IMR-90 (cell line): Measurements from ENCODE around the gene GFOD2. TPM values are rescaled to one million over a fixed set of nuclear protein-coding genes. Genes with fewer than 3 reads are reported as not detected.

ENCODE experiments used
- ATAC-seq: fragments of 200-7000 bp; cut with Tn5 transposase; 2 replicates; pipeline ENCODE4 v1.9.1; 2020; ENCODE audit warnings: low read depth, mild to moderate bottlenecking, moderate library complexity
- BruUV-seq: library from RNA; stranded (reverse); fragments of 400-500 nt; replicated peaks from 2 replicates; lab custom pipeline; 2021; lab: Mats Ljungman, UMichigan
- CTCF ChIA-PET: fragments of 300-600 bp; formaldehyde crosslinking; extraction: SDS; loops from one replicate; lab custom pipeline; 2021; ENCODE audit warnings: antibody characterized with exemption; lab: Yijun Ruan, JAX
- POLR2A ChIA-PET: fragments of 300-600 bp; sonication (Branson Sonifier 250); formaldehyde crosslinking; loops from one replicate; lab custom pipeline; 2022; ENCODE audit warnings: antibody characterized with exemption; ENCODE audit not compliant: unreplicated experiment; lab: Charles Lee
- DNase-seq: peaks from one replicate; pipeline ENCODE4 v3.0.0; 2013
- H2AFZ ChIP-seq: replicated peaks from 2 replicates; pipeline ENCODE3; 2013; ENCODE audit warnings: low read length, mild to moderate bottlenecking; ENCODE audit not compliant: poor library complexity
- H2AK5ac ChIP-seq: 2 replicates; pipeline ENCODE4 v1.6.1; 2013; ENCODE audit warnings: low read depth, low read length, inconsistent platforms
- H2AK9ac ChIP-seq: replicated peaks from 2 replicates; pipeline ENCODE3; 2013; ENCODE audit warnings: mild to moderate bottlenecking, low read depth, low read length, moderate library complexity; ENCODE audit not compliant: poor library complexity
- H2BK120ac ChIP-seq: 2 replicates; pipeline ENCODE4 v1.6.1; 2013; ENCODE audit warnings: low read depth, low read length, inconsistent platforms
- H2BK15ac ChIP-seq: 3 replicates; pipeline ENCODE4 v1.6.1; 2013; ENCODE audit warnings: low read depth, low read length, inconsistent platforms
- H2BK20ac ChIP-seq: 2 replicates; pipeline ENCODE4 v1.6.1; 2013; ENCODE audit warnings: low read depth, mild to moderate bottlenecking, inconsistent platforms, low read length, moderate library complexity
- H2BK5ac ChIP-seq: 2 replicates; pipeline ENCODE4 v1.6.1; 2013; ENCODE audit warnings: mild to moderate bottlenecking, low read depth, low read length, inconsistent platforms; ENCODE audit not compliant: poor library complexity, severe bottlenecking
- H3K14ac ChIP-seq: replicated peaks from 2 replicates; pipeline ENCODE4 v1.6.1; 2013; ENCODE audit warnings: low read depth, low read length, inconsistent platforms
- H3K18ac ChIP-seq: 2 replicates; pipeline ENCODE4 v1.6.1; 2013; ENCODE audit warnings: low read depth, low read length, control low read depth
- H3K23ac ChIP-seq: 2 replicates; pipeline ENCODE4 v1.6.1; 2013; ENCODE audit warnings: low read depth, low read length, inconsistent platforms
- H3K27ac ChIP-seq: 2 replicates; pipeline ENCODE4 v1.5.1; 2013; ENCODE audit warnings: mild to moderate bottlenecking, control low read depth, low read length; ENCODE audit not compliant: insufficient read depth
- H3K27me3 ChIP-seq: 2 replicates; pipeline ENCODE4 v1.6.1; 2013; ENCODE audit warnings: low read length; ENCODE audit not compliant: control insufficient read depth, insufficient read depth
- H3K36me3 ChIP-seq: 2 replicates; pipeline ENCODE4 v1.6.1; 2013; ENCODE audit warnings: low read length, mixed read lengths; ENCODE audit not compliant: control insufficient read depth, insufficient read depth
- H3K4ac ChIP-seq: 2 replicates; pipeline ENCODE4 v1.6.1; 2013; ENCODE audit warnings: low read depth, low read length, inconsistent platforms
- H3K4me1 ChIP-seq: 2 replicates; pipeline ENCODE4 v1.6.1; 2013; ENCODE audit warnings: low read length, mixed read lengths; ENCODE audit not compliant: control insufficient read depth, insufficient read depth
- H3K4me2 ChIP-seq: 2 replicates; pipeline ENCODE4 v1.6.1; 2013; ENCODE audit warnings: low read depth, mild to moderate bottlenecking, control low read depth, low read length, moderate library complexity
- H3K4me3 ChIP-seq: 2 replicates; pipeline ENCODE4 v1.5.1; 2013; ENCODE audit warnings: low read depth, mild to moderate bottlenecking, control low read depth, low read length, moderate library complexity; ENCODE audit not compliant: insufficient read depth
- H3K56ac ChIP-seq: 2 replicates; pipeline ENCODE4 v1.6.1; 2013; ENCODE audit warnings: low read length, inconsistent platforms; ENCODE audit not compliant: insufficient read depth; ENCODE audit errors: extremely low read depth
- H3K79me1 ChIP-seq, 2 experiments: 2 replicates each; pipeline ENCODE4 v1.6.1; 2013; ENCODE audit warnings: low read length in 2 of 2, inconsistent platforms in 1 of 2, low read depth in 1 of 2
- H3K9ac ChIP-seq: 2 replicates; pipeline ENCODE4 v1.6.1; 2013; ENCODE audit warnings: low read depth, low read length, control low read depth
- H3K9me1 ChIP-seq: 2 replicates; pipeline ENCODE4 v1.6.1; 2013; ENCODE audit warnings: low read length, inconsistent platforms; ENCODE audit not compliant: insufficient read depth
- H3K9me3 ChIP-seq: 2 replicates; pipeline ENCODE4 v1.6.1; 2013; ENCODE audit warnings: low read length; ENCODE audit not compliant: control insufficient read depth, insufficient read depth
- H4K20me1 ChIP-seq: 2 replicates; pipeline ENCODE4 v1.6.1; 2013; ENCODE audit warnings: low read length, inconsistent platforms; ENCODE audit not compliant: insufficient read depth
- H4K5ac ChIP-seq: 2 replicates; pipeline ENCODE4 v1.6.1; 2013; ENCODE audit warnings: mild to moderate bottlenecking, low read depth, low read length, control low read depth
- H4K8ac ChIP-seq, 2 experiments: 2 replicates each; pipeline ENCODE4 v1.6.1; 2013; ENCODE audit warnings: low read depth in 2 of 2, low read length in 2 of 2, control low read depth in 1 of 2, inconsistent platforms in 1 of 2
- H4K91ac ChIP-seq: 2 replicates; pipeline ENCODE4 v1.6.1; 2013; ENCODE audit warnings: low read depth, low read length, inconsistent platforms; ENCODE audit not compliant: insufficient read depth
- CEBPB ChIP-seq: IDR thresholded peaks from 2 replicates; pipeline ENCODE4 v1.6.1; 2012; ENCODE audit warnings: low read depth, low read length, improper control_type of control experiment
- CTCF ChIP-seq: conservative IDR thresholded peaks from 2 replicates; pipeline ENCODE4 v1.5.1; 2012; ENCODE audit warnings: mild to moderate bottlenecking, low read depth, low read length, improper control_type of control experiment
- ELK1 ChIP-seq: fragments of 150-350 bp; IDR thresholded peaks from 2 replicates; pipeline ENCODE4 v1.6.1; 2016; ENCODE audit warnings: low read depth, mild to moderate bottlenecking, low read length, moderate library complexity, borderline replicate concordance
- FOS ChIP-seq: fragments of 150-350 bp; IDR thresholded peaks from 2 replicates; pipeline ENCODE4 v1.6.1; 2016; ENCODE audit warnings: low read depth, low read length
- MXI1 ChIP-seq: IDR thresholded peaks from 2 replicates; pipeline ENCODE4 v1.6.1; 2012; ENCODE audit warnings: low read depth, mild to moderate bottlenecking, low read length, moderate library complexity, borderline replicate concordance
- NFE2L2 ChIP-seq: fragments of 150-350 bp; IDR thresholded peaks from 2 replicates; pipeline ENCODE4 v1.6.1; 2016; ENCODE audit warnings: low read depth, mild to moderate bottlenecking, low read length
- POLR2A ChIP-seq: IDR thresholded peaks from 2 replicates; pipeline ENCODE4 v1.6.1; 2012; ENCODE audit warnings: mild to moderate bottlenecking, low read depth, low read length
- RCOR1 ChIP-seq: IDR thresholded peaks from 2 replicates; pipeline ENCODE4 v1.6.1; 2012; ENCODE audit warnings: mild to moderate bottlenecking, low read length, improper control_type of control experiment; ENCODE audit not compliant: insufficient replicate concordance
- RFX5 ChIP-seq: IDR thresholded peaks from 2 replicates; pipeline ENCODE4 v1.8.0; 2012; ENCODE audit warnings: low read depth, mild to moderate bottlenecking, low read length, moderate library complexity
- SMC3 ChIP-seq: fragments of 150-350 bp; IDR thresholded peaks from 2 replicates; pipeline ENCODE4 v1.6.1; 2016; ENCODE audit warnings: low read depth, mild to moderate bottlenecking, antibody characterized with exemption, low read length, moderate library complexity
- WGBS, 2 experiments: methylation state at CpG; one replicate each; pipeline versions ENCODE4 v1.1.5 to v1.1.7; 2013; ENCODE audit warnings: missing lambda C conversion rate in 2 of 2; ENCODE audit not compliant: insufficient read length in 1 of 2; ENCODE audit errors: extremely low coverage in 2 of 2; 5-methylcytosine and 5-hydroxymethylcytosine counted together
- dilution Hi-C: fragments of 300-500 bp; cut with HindIII; formaldehyde crosslinking; loops from one replicate; pipeline ENCODE4 v1.14.3; 2018; ENCODE audit warnings: low sequenced_read_pairs; ENCODE audit not compliant: unreplicated experiment
- in situ Hi-C: fragments of 300-500 bp; cut with MboI; formaldehyde crosslinking; loops from 3 replicates; pipeline ENCODE4 v1.14.3; 2019; ENCODE audit warnings: low sequenced_read_pairs, inconsistent platforms, mixed read lengths
- intact Hi-C: fragments of 100-400 bp; cut with micrococcal nuclease; formaldehyde crosslinking; loops from 2 replicates; pipeline ENCODE4 v1.10.0; 2022
- polyA plus RNA-seq, 3 experiments: library from polyadenylated mRNA; depleted of rRNA; stranded (reverse); fragments of >200 nt; gene quantifications; 2 replicates each; pipeline ENCODE4 v1.2.3, GENCODE V29; 2012; ENCODE audit warnings: low replicate concordance in 1 of 3
- total RNA-seq: library from RNA; depleted of rRNA; stranded (reverse); fragments of >200 nt; gene quantifications from 2 replicates; pipeline ENCODE4 v1.2.3, GENCODE V29; 2012

The GFOD2 gene
- total and polyA plus RNA-seq, 2 of the 4 experiments (the other 2 are of a cell fraction) = 12.3 to 18.1 TPM

DNA sequence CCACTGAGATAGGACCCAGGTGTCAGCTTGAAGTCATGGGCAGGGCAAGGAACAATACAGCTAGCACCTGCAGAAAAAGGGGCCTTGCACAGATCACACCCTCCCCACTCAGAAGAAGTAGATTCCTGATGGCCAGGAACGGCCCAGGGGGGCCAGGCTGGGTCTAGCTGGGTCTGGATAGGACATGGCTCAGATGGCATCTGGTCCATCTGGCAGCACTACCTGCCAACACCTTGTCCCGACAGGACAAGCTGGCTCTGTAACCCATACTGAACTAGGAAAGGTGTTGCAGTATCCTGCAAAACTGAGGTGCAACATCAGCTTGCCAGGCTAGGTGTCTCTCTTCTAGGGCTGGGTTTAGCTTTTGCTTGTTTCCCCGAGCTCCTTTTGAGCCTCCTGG lies 38.9 kb upstream of the GFOD2 start:
- no peaks in the 10 kb centered on the region for H3K9me3 ChIP-seq
- ATAC-seq (no peak), DNase-seq (no peak)
- intact Hi-C loops = no loop called here
- ChIA-PET POLR2A (no interaction called here), CTCF (no interaction called here)
- H2BK15ac ChIP-seq = no peak overlapping the region
- H2BK120ac ChIP-seq = no peak overlapping the region
- peaks cover 17% of the 10 kb centered on the region for H3K9me1 ChIP-seq
- H2BK5ac ChIP-seq = no peak overlapping the region
- H3K23ac ChIP-seq = no peak overlapping the region
- no peak overlapping the region for H3K4me3 ChIP-seq
- no peak overlapping the region for H3K9ac ChIP-seq
- no peaks in the 10 kb centered on the region for H3K4me1 ChIP-seq
- H2AK5ac ChIP-seq = no peak overlapping the region
- H3K36me3 ChIP-seq = peaks cover 6% of the 10 kb centered on the region; the same call in 1 of the 2 replicates
- dilution Hi-C loops = no loop called here
- H4K5ac ChIP-seq = no peak overlapping the region
- no peak overlapping the region for H4K91ac ChIP-seq
- H3K4ac ChIP-seq = no peak overlapping the region
- no peak overlapping the region for H3K18ac ChIP-seq
- in situ Hi-C loops = no loop called here
- H3K56ac ChIP-seq = no peak overlapping the region
- H3K27me3 ChIP-seq = no peaks in the 10 kb centered on the region
- TF ChIP-seq RCOR1 (no peak), MXI1 (no peak), FOS (no peak), POLR2A (no peak), CTCF (no peak), CEBPB (no peak), NFE2L2 (no peak), SMC3 (no peak), ELK1 (no peak), RFX5 (no peak)
- H3K4me2 ChIP-seq = no peak overlapping the region
- H2AK9ac ChIP-seq = no peak overlapping the region
- H3K27ac ChIP-seq = no peak overlapping the region
- H4K8ac ChIP-seq = no peak overlapping the region
- H2BK20ac ChIP-seq = no peak overlapping the region
- H3K14ac ChIP-seq = no peak overlapping the region
- no TSS peak for BruUV-seq
- H4K20me1 ChIP-seq = peaks cover 16% of the 10 kb centered on the region
- H2AFZ ChIP-seq = no peak overlapping the region
- WGBS, 2 experiments = 100% methylated on average over 1 of the region's 3 CpGs; no CpG with 5 or more reads in 1 of the 2 experiments
- H3K79me1 ChIP-seq = peaks cover 8 to 44% of the 10 kb centered on the region in 2 experiments; a peak in 3 of 4 replicates
